Psoas muscle (tissue), 8 donors: ENCODE results near the gene MMP11. TPM values are rescaled to one million over a fixed set of nuclear protein-coding genes. Genes with fewer than 3 reads are reported as not detected.

Experiments
- ATAC-seq, 4 donors: fragments of 200-7000 bp; cut with Tn5 transposase; one replicate each; pipeline ENCODE4 v1.9.1; 2020; ENCODE audit warnings: moderate library complexity in 3 of 4, mild to moderate bottlenecking in 2 of 4
- DNase-seq, 2 donors: peaks; one replicate each; pipeline ENCODE4 v3.0.0-alpha.2; 2020
- H3K27ac ChIP-seq: fragments of 200-600 bp; one replicate; pipeline ENCODE4 v1.8.0; 2022
- H3K27me3 ChIP-seq, 3 donors: fragments of 200-600 bp in 1 of 3; one replicate each; pipeline versions ENCODE4 v1.6.1 to v1.8.0; 2013 to 2022; ENCODE audit warnings: low read length in 2 of 3, mild to moderate bottlenecking in 2 of 3, moderate library complexity in 1 of 3; ENCODE audit not compliant: insufficient read depth in 3 of 3
- H3K36me3 ChIP-seq, 2 donors: fragments of 200-600 bp in 1 of 2; one replicate each; pipeline versions ENCODE4 v1.6.1 to v1.8.0; 2013 to 2022; ENCODE audit warnings: low read depth in 1 of 2, mild to moderate bottlenecking in 1 of 2, moderate library complexity in 1 of 2; ENCODE audit not compliant: insufficient read depth in 1 of 2
- H3K4me1 ChIP-seq: fragments of 200-600 bp; one replicate; pipeline ENCODE4 v1.8.0; 2022
- H3K4me3 ChIP-seq: fragments of 200-600 bp; one replicate; pipeline ENCODE4 v1.8.0; 2022; ENCODE audit warnings: mild to moderate bottlenecking
- H3K9me3 ChIP-seq: fragments of 200-600 bp; one replicate; pipeline ENCODE4 v1.8.0; 2022
- CTCF ChIP-seq: fragments of 200-600 bp; IDR thresholded peaks from one replicate; pipeline ENCODE4 v1.8.0; 2022; ENCODE audit warnings: antibody characterized with exemption
- WGBS, 3 donors: extraction: QIAGEN DNeasy Blood & Tissue Kit; methylation state at CpG; one replicate each; pipeline versions ENCODE4 v1.1.6 to v1.1.7; 2013; 5-methylcytosine and 5-hydroxymethylcytosine counted together
- intact Hi-C, 2 donors: fragments of 100-400 bp; cut with DNase I; formaldehyde crosslinking; loops; one replicate each; pipeline versions ENCODE4 v1.11.0 to v1.14.2; 2022
- polyA plus RNA-seq, 3 donors: library from polyadenylated mRNA; stranded (reverse); fragments of 200-250 nt; gene quantifications; one replicate each; pipeline ENCODE4 v1.2.3, GENCODE V29; 2013
- total RNA-seq, 4 donors: library from RNA; stranded (reverse); fragmentation: NEBNext Ultra II Directional in 2 of 4; extraction: Animal tissue kit (Norgen Biotek cat#: 25700) in 2 of 4; gene quantifications; one replicate each; pipeline versions ENCODE4 v1.2.1 to v1.2.4, GENCODE V29; 2021 to 2023
- donor health status: healthy with polysubstance abuse.
- donor health status: DM: no; HTN: no; CAD: no; lungs with moderate emphysema.
- donor health status: Bipolar disorder and iron deficiency.
- donor health status: healthy.
- donor health status: DM: yes; HTN: yes; CAD: no.
- donor health status: DM: no; HTN: no; CAD: no.
- donor health status: DM: no; HTN: no; CAD: no.
- donor health status: DM: yes; HTN: yes; CAD: no.

Gene MMP11
- total and polyA plus RNA-seq, 7 donors, result 0.35 to 2.9 (median 1.3) TPM

- H3K9me3 ChIP-seq, result no peaks in the 10 kb centered on the region
- 54 to 72% (median 55%) methylated on average over 18 of the region's 18 CpGs for WGBS, 3 donors
- DNase-seq, result peak in 1 of 2 donors; percentile 69
- no peaks in the 10 kb centered on the region for H3K4me1 ChIP-seq
- TF ChIP-seq CTCF, result no peak
- peaks cover 2 to 83% of the 10 kb centered on the region in 2 donors for H3K36me3 ChIP-seq
- intact Hi-C loops, result no loop called here
- no peaks in the 10 kb centered on the region for H3K27me3 ChIP-seq
- H3K4me3 ChIP-seq, result no peak overlapping the region
- H3K27ac ChIP-seq, result peak overlapping the region; percentile 12
- ATAC-seq, result peak; percentile 77 to 85 (median 82)
These were observed 43.7 kb downstream of the MMP11 start for GRCh38 chr22:23816156-23816976.

GRCh38 chr22:23817146-23817545 is 44.5 kb downstream of the MMP11 start:
- no peak for TF ChIP-seq CTCF
- H3K4me3 ChIP-seq, result no peak overlapping the region
- H3K27ac ChIP-seq, result no peak overlapping the region
- H3K4me1 ChIP-seq, result peaks cover 3% of the 10 kb centered on the region
- intact Hi-C loops, result no loop called here
- WGBS, 3 donors, result 83 to 98% (median 94%) methylated on average over 6 of the region's 6 CpGs
- peaks cover 0 to 83% of the 10 kb centered on the region in 2 donors for H3K36me3 ChIP-seq
- no peaks in the 10 kb centered on the region for H3K9me3 ChIP-seq
- H3K27me3 ChIP-seq, result no peaks in the 10 kb centered on the region
- ATAC-seq (no peak), DNase-seq (no peak)

GRCh38 chr22:23818541-23818940 is 45.9 kb downstream of the MMP11 start:
- Histone ChIP-seq H3K4me1 (peaks cover 10% of the 10 kb centered on the region), H3K9me3 (no peaks in the 10 kb centered on the region), H3K27me3 (no peaks in the 10 kb centered on the region), H3K27ac (no peak overlapping the region), H3K4me3 (no peak overlapping the region), H3K36me3 (peaks cover 0 to 92% of the 10 kb centered on the region in 2 donors)
- intact Hi-C loops, result no loop called here
- TF ChIP-seq CTCF, result no peak
- DNase-seq (no peak), ATAC-seq (no peak)
- 86 to 89% (median 89%) methylated on average over 2 of the region's 2 CpGs for WGBS, 3 donors

- Histone ChIP-seq H3K27me3 (no peaks in the 10 kb centered on the region), H3K4me1 (peaks cover 10% of the 10 kb centered on the region), H3K27ac (no peak overlapping the region), H3K4me3 (no peak overlapping the region), H3K9me3 (no peaks in the 10 kb centered on the region), H3K36me3 (peaks cover 0 to 99% of the 10 kb centered on the region in 2 donors)
- DNase-seq (no peak), ATAC-seq (no peak)
- WGBS, 3 donors, result 52 to 70% (median 61%) methylated on average over 4 of the region's 4 CpGs
- intact Hi-C loops, result loop anchor here in 1 of 2 donors (5.0 kb wide), 1 partner anchor 33 kb away; the partner anchor contains the start of gene SMARCB1
- no peak for TF ChIP-seq CTCF
These were observed 48.1 kb downstream of the MMP11 start for GRCh38 chr22:23820748-23821211.
